ENCODE data around the gene LSM3.

LSM3 gene

DNA sequence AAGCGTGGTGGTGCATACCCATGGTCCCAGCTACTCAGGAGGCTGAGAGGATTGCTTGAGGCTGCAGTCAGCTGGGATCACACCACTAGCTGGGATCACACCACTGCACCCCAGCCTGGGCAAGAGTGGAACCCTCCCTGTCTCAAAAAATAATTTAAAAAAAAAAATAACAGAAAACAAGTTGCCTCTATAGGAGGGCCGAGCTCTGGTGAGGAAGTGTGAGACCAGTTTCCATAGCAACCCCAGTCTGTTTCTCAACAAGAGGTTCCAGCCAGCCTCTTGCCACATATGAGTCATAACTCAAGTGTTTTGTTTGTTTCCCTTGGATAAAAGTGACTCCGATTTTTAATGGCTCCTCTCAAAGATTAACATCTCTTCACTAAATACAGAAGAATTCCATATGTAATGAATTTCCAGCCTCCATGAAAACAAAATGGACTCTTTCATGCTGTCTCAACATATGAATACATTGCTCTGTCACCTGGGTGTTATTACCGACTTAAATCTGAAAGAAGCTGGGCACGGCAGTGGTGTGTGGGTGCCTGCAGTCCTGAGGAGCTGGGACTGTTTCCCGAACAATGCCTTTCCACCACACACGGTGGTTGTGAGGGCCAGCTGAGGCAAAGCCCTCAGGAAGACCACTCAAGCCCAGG is 34.1 kb upstream of the LSM3 start:
- Histone ChIP-seq H3K4me3 (ENCODE audit: low read depth, low read length) (peak overlapping the region; percentile 39), H3K27ac (peak overlapping the region; percentile 99), H3K36me3 (replicated peaks) (peaks cover 13% of the 10 kb centered on the region), H3K27me3 (replicated peaks) (no peaks in the 10 kb centered on the region)
- peak; percentile 98 for DNase-seq
- in situ Hi-C loops (cut with HindIII; ENCODE audit: low pct_ligation_motif_present, low sequenced_read_pairs), result no loop called here
- TF ChIP-seq, protein P1, sequence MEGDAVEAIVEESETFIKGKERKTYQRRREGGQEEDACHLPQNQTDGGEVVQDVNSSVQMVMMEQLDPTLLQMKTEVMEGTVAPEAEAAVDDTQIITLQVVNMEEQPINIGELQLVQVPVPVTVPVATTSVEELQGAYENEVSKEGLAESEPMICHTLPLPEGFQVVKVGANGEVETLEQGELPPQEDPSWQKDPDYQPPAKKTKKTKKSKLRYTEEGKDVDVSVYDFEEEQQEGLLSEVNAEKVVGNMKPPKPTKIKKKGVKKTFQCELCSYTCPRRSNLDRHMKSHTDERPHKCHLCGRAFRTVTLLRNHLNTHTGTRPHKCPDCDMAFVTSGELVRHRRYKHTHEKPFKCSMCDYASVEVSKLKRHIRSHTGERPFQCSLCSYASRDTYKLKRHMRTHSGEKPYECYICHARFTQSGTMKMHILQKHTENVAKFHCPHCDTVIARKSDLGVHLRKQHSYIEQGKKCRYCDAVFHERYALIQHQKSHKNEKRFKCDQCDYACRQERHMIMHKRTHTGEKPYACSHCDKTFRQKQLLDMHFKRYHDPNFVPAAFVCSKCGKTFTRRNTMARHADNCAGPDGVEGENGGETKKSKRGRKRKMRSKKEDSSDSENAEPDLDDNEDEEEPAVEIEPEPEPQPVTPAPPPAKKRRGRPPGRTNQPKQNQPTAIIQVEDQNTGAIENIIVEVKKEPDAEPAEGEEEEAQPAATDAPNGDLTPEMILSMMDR (IDR thresholded peaks at IDR 0.05; ENCODE audit: low read depth, low read length, missing control alignments), result no peak

DNA sequence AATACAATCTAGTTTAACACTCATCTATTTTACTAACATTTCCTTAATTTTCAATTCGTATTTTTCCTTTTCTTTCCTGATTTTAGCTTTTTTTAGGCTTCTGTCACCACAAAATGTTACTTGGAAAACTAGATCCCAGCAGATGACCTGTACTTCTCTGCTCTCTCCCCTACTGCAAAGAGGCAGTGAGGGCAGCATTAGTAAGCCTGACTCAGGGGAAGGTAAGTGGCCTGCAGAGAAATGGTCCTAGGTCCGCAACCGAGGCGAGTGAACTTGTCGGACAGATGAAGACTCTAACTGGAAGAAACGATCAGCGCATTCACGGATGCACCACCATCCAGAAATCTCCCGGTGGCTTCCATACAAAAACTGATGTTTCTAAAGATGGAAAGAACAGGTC is 33.4 kb upstream of the LSM3 start:
- Histone ChIP-seq H3K36me3 (replicated peaks) (peaks cover 13% of the 10 kb centered on the region), H3K4me3 (ENCODE audit: low read depth, low read length) (no peak overlapping the region), H3K27me3 (replicated peaks) (no peaks in the 10 kb centered on the region), H3K27ac (peak overlapping the region; percentile 99)
- in situ Hi-C loops (cut with HindIII; ENCODE audit: low pct_ligation_motif_present, low sequenced_read_pairs), result no loop called here
- TF ChIP-seq, protein P1 (IDR thresholded peaks at IDR 0.05; ENCODE audit: low read depth, low read length, missing control alignments), result no peak
- peak; percentile 39 for DNase-seq

DNA sequence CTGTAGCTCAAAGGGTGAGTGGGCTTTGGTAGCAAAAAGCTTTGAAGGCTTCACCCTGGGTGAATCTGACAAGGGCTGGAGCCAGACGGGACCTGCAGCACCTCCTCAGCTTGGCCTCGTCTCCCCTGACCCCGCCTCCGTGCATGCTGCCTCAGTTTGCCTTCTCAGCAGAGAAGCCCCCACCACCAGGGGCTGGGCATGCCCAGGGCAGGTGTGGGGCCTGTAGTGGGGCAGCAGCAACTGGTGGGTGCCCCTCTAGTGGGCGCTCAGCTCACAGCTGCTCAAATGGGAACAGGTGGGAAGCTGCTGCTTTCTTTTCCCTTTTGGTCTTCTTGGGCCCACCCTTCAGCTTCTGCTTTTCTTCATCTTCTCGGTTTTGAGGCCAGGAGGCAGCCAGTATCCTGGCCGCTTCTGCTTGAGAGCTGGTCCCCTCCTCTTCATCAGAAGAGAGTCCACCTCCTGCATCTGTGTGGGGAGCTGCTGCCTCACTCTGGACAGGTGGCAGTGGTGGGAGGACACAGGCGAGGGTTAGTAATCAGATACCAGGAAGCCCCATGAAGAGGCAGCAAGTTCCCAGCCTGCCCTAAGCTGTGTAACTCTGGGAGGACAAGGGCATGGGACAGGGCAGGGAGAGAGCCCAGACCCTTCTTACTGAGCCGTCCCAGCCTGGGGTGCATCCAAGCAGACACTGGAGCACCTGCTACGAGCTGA is 32.8 kb upstream of the LSM3 start:
- in situ Hi-C loops (cut with HindIII; ENCODE audit: low pct_ligation_motif_present, low sequenced_read_pairs), result no loop called here
- Histone ChIP-seq H3K27me3 (replicated peaks) (no peaks in the 10 kb centered on the region), H3K4me3 (ENCODE audit: low read depth, low read length) (no peak overlapping the region), H3K36me3 (replicated peaks) (peaks cover 13% of the 10 kb centered on the region), H3K27ac (peak overlapping the region; percentile 99)
- no peak for DNase-seq
- TF ChIP-seq, protein P1 (IDR thresholded peaks at IDR 0.05; ENCODE audit: low read depth, low read length, missing control alignments), result no peak

DNA sequence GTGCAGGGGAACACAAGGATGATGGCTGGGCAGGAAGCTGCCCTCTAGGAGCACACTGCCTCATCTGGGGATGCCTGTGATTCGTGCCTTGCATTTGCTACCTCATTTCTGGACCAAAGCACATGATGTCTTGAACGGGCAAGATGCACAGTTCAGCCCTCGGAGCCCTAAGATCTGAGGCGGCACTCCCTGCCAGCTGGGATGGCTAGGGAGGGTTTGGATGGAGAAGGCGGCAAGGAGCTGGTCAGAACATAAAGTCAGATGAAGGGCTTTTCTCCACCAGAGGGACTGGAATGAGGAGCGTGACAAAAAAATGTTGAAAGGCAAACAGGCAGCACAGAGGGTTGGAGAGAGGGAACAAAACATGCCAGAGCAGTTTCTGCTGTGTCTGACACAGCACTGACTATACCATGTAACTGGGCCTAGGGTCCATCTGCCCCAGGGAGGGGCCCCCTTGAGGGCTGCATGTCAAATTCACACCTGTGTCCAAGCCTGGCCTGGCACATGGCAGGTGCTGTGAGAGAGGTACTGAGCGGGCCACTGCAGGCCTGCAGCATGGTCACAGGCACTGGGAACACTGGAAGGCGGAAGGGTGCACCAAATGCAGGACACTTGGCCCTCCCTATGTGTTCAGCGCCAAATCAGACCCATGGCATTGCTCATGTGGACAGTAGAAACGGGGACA is 32.1 kb upstream of the LSM3 start:
- no peak for DNase-seq
- H3K27me3 ChIP-seq (replicated peaks), result no peaks in the 10 kb centered on the region
- H3K4me3 ChIP-seq (ENCODE audit: low read depth, low read length), result no peak overlapping the region
- in situ Hi-C loops (cut with HindIII; ENCODE audit: low pct_ligation_motif_present, low sequenced_read_pairs), result no loop called here
- TF ChIP-seq, protein P1 (IDR thresholded peaks at IDR 0.05; ENCODE audit: low read depth, low read length, missing control alignments), result no peak
- H3K27ac ChIP-seq, result no peak overlapping the region
- H3K36me3 ChIP-seq (replicated peaks), result peaks cover 11% of the 10 kb centered on the region

DNA sequence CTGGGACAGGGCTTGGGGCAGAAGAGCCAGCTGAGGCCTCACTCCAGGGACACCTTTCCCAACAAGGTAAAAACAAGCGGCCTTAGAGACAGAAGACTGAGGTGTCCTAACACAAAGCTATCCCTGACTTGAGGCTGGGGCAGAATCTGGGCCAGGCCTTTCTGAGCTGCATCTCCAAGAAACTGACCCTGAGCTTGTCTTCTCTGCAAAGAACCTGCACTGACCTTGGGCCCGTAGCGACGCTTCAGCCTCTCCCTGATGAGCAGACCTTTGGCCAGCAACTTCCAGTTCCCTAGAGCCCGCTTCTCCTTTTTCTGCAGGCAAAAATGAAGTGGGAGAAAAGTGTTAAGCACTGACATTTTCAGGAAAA is 31.6 kb upstream of the LSM3 start:
- H3K4me3 ChIP-seq (ENCODE audit: low read depth, low read length), result no peak overlapping the region
- in situ Hi-C loops (cut with HindIII; ENCODE audit: low pct_ligation_motif_present, low sequenced_read_pairs), result no loop called here
- H3K27ac ChIP-seq, result no peak overlapping the region
- TF ChIP-seq, protein P1 (IDR thresholded peaks at IDR 0.05; ENCODE audit: low read depth, low read length, missing control alignments), result no peak
- H3K36me3 ChIP-seq (replicated peaks), result peaks cover 9% of the 10 kb centered on the region
- H3K27me3 ChIP-seq (replicated peaks), result no peaks in the 10 kb centered on the region
- DNase-seq, result no peak
